ENCODE data around the gene KATNA1.
"Not testable (repeated sequence)": the region's sequence is repeated elsewhere in the genome, so short reads cannot be mapped to it uniquely, and the experiment has no call there.

The KATNA1 gene

GRCh38 chr6:149648148-149649145 lies at the start of gene KATNA1:
Gene KATNA1, minus strand, starts transcription at chr6:149648714. Its CDS starts 10,167 bp downstream, at chr6:149638547.
- peak; percentile 86 for DNase-seq (ENCODE audit: low spot score)

- no peak for DNase-seq (ENCODE audit: low spot score)
These were observed 49.7 kb upstream of the KATNA1 start for GRCh38 chr6:149698175-149698574.

GRCh38 chr6:149696901-149697300 lies 48.4 kb upstream of the KATNA1 start:
- DNase-seq (ENCODE audit: low spot score) = no peak

- DNase-seq (ENCODE audit: low spot score) = no peak
These were observed 46.4 kb upstream of the KATNA1 start for GRCh38 chr6:149694921-149695320.

GRCh38 chr6:149691201-149691600 lies 42.7 kb upstream of the KATNA1 start:
- DNase-seq (ENCODE audit: low spot score) = no peak

DNA sequence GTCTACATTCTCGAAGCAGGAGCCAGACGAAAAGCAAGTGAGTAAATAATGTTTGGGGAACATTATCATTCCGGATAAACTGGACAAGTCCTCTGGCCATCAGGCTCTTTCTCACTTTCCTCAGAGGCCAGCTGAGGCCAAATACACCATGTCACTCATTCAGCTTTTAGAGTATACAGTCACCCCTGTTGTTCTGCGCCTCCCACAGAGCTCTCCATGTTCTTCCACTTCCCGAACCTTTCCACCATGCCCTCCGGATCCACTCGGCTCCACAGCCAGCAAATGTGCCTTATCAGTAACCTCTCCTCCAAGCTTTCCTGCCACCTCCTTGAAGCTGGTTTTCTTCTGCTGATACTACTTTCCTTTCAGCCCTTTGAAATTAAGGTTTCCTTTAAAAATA lies 37.7 kb upstream of the KATNA1 start:
- no peak for DNase-seq (ENCODE audit: low spot score)

GRCh38 chr6:149683256-149683859 lies 34.8 kb upstream of the KATNA1 start:
- DNase-seq (ENCODE audit: low spot score) = no peak

DNA sequence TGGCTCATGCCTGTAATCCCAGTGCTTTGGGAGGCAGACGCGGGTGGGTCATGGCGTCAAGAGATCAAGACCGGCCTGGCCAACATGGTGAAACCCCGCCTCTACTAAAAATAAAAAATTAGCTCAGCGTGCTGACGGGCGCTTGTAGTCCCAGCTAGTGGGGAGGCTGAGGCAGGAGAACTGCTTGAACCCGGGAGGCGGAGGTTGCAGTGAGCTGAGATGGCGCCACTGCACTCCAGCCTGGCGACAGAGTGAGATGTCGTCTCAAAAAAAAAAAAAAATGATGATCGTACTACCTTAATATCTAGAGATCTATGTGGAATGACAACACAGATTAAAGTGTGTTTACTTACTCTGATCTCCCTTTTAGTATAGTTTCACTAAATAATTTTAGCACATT lies 33.3 kb upstream of the KATNA1 start:
- not testable (repeated sequence) for DNase-seq (ENCODE audit: low spot score)

- DNase-seq (ENCODE audit: low spot score) = no peak
These were observed 32.7 kb upstream of the KATNA1 start for GRCh38 chr6:149681209-149681608.

DNA sequence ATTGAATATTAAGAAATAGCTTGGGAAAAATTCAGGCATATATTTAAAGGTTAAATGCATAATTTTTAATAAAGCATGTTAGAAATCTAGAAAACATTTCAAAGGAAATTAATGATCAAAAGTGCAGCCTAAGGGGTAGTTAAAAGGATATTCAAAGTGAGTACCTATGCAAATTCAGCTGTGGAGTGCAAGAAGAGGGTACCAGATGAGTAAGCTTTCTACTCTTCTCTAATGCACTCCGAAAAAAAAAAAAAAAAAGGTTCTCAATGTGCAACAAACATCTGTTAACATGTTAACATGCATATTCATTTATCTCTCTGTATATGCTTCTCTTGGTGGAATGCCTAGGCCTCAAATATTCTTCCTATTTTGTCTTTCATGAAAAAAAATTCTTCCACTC lies 32.0 kb upstream of the KATNA1 start:
- no peak for DNase-seq (ENCODE audit: low spot score)

GRCh38 chr6:149672265-149672664 lies 23.8 kb upstream of the KATNA1 start:
- not testable (repeated sequence) for DNase-seq (ENCODE audit: low spot score)

DNA sequence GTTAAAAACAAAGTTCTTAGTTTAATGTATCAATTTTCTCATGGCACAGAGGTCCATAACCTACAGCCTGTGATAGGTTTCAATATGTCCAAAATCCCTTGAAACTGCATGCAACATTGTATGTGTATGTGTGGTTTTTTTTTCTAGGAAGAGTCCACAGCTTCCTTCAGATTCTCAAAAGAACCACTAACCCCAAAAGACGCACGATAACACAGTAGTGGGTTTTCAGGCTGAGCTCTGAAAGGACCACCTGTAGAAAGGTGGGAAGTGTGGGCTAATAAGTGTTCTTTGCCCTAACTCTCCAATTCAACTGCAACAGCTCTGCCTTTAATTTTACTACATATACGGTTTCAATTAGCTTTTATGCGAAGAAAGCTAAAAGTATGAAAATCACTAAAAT lies 11.5 kb upstream of the KATNA1 start:
- DNase-seq (ENCODE audit: low spot score) = no peak

DNA sequence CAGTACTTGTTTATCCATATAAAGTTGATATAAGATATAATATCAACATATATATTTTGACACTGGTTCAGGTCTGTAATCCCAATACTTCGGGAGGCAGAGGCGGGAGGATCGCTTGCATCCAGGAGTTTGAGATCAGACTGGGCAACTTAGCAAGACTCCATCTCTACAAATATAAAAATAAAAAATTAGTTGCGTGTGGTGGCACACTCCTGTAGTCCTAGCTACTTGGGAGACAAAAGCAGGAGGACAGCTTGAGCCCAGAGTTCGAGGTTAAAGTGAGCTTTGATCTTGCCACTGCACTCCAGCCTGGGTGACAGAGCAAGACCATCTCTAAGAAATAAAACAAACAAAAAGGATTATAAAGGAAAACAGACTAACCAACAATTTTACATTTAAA lies 8.9 kb upstream of the KATNA1 start:
- no peak for DNase-seq (ENCODE audit: low spot score)

- no peak for DNase-seq (ENCODE audit: low spot score)
These were observed 2.5 kb upstream of the KATNA1 start for GRCh38 chr6:149651056-149651455.

GRCh38 chr6:149646599-149646998 lies 1.9 kb downstream of the KATNA1 start:
- no peak for DNase-seq (ENCODE audit: low spot score)

DNA sequence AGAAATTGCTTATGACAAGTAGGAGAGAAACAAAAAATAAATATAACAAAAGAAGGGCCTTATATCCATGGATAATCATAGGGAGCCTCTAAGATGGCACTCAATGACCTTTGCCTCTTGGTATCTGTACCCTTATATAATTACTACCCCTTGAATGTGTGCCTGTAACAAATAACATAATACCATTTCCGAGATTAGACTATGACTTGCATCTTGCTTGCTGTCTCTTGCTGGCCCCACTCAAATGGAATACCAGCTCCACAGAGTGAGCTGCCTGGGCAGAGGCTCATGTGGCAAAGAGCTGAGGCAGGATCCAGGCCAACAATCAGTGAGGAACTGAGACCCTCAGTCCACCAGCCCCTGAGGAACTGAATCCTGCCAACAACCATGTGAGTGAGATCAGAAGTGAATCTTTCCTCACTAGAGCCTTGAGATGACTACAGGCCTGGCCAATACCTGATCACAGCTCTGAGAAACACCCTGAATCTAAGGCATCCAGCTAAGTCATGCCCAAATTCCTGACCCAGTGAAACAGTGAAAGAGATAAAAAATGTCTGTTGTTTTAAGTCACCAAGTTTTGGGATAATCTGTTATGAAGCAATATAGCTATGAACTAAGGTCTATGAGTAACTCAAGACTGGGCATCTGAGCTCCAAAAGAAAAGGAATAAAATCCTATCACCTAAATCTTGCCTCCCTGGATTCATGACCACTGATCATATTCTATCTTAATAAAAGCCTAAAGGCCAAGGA lies 5.5 kb downstream of the KATNA1 start:
- no peak for DNase-seq (ENCODE audit: low spot score)

GRCh38 chr6:149636124-149636523 lies 12.4 kb downstream of the KATNA1 start:
- no peak for DNase-seq (ENCODE audit: low spot score)

DNA sequence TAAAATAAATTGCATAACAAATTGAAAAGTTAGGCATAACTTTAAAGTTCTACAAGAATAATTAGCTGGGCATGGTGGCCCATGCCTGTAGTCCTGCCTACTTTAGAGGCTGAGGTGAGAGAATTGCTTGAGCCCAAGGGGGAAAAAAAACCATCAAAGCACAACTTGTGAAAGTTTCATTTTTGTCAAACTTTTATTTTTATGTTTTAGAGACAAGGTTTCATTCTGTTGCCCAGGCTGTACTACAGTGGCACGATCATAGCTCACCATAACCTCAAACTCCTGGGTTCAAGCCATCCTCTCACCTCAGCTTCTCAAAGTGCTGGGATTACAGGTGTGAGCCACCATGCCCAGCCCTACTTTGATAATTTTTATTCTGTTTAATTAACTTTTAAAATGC lies 14.2 kb downstream of the KATNA1 start:
- no peak for DNase-seq (ENCODE audit: low spot score)

- no peak for DNase-seq (ENCODE audit: low spot score)
These were observed 19.5 kb downstream of the KATNA1 start for GRCh38 chr6:149628875-149629510.

- no peak for DNase-seq (ENCODE audit: low spot score)
These were observed 20.8 kb downstream of the KATNA1 start for GRCh38 chr6:149627672-149628071.

GRCh38 chr6:149615805-149616204 lies 32.7 kb downstream of the KATNA1 start:
- DNase-seq (ENCODE audit: low spot score) = no peak

DNA sequence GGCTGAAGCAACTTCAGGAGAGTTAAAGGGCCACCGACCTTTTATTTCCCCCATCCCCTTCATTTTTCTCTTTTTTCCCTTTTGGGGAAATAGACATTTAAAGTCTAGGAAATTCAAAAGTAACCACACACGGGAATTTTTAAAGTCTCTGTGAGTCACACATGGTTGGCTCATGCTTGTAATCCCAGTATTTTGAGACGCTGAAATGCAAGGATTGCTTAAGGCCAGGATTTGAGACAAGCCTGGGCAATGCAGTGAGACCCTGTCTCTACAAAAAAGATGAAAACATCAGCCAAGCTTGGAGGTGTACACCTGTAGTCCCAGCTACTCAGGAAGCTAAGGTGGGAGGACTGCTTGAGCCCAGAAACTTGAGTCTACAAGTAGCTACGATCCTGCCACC lies 34.2 kb downstream of the KATNA1 start:
- DNase-seq (ENCODE audit: low spot score) = no peak
